ENCODE data around the gene MATK.

MATK gene

GRCh38 chr19:3781603-3782002 is 4.6 kb downstream of the MATK start:
- peaks cover 14% of the 10 kb centered on the region for H3K9me3 ChIP-seq (ENCODE audit: severe bottlenecking)

GRCh38 chr19:3780786-3781304 is 5.3 kb downstream of the MATK start:
- H3K27me3 ChIP-seq (ENCODE audit: insufficient read depth, low read depth, severe bottlenecking), result no peaks in the 10 kb centered on the region
- no peak for TF ChIP-seq CTCF (IDR thresholded peaks at IDR 0.05; ENCODE audit: low read depth, low read length)
- H3K36me3 ChIP-seq, result peaks cover 61% of the 10 kb centered on the region
- no peak overlapping the region for H3K4me3 ChIP-seq (ENCODE audit: low read depth, low read length)
- peaks cover 14% of the 10 kb centered on the region for H3K9me3 ChIP-seq (ENCODE audit: severe bottlenecking)
- no peak for DNase-seq
- H3K27ac ChIP-seq, result peak overlapping the region; percentile 68; the same call in 1 of the 2 replicates

More at GRCh38 chr19:3781603-3782002, 4.6 kb downstream of the MATK start:
- no peak for TF ChIP-seq CTCF (IDR thresholded peaks at IDR 0.05; ENCODE audit: low read depth, low read length)
- H3K4me3 ChIP-seq (ENCODE audit: low read depth, low read length), result no peak overlapping the region
- no peak overlapping the region for H3K27ac ChIP-seq
- no peak for DNase-seq
- H3K27me3 ChIP-seq (ENCODE audit: insufficient read depth, low read depth, severe bottlenecking), result no peaks in the 10 kb centered on the region
- H3K36me3 ChIP-seq, result peaks cover 61% of the 10 kb centered on the region

GRCh38 chr19:3778899-3779723 is 7.1 kb downstream of the MATK start:
- Histone ChIP-seq H3K27me3 (ENCODE audit: insufficient read depth, low read depth, severe bottlenecking) (no peaks in the 10 kb centered on the region), H3K36me3 (peaks cover 59% of the 10 kb centered on the region), H3K9me3 (ENCODE audit: severe bottlenecking) (peaks cover 14% of the 10 kb centered on the region), H3K4me3 (ENCODE audit: low read depth, low read length) (no peak overlapping the region), H3K27ac (peak overlapping the region; percentile 68)
- TF ChIP-seq CTCF (IDR thresholded peaks at IDR 0.05; ENCODE audit: low read depth, low read length), result no peak
- DNase-seq, result no peak

GRCh38 chr19:3778104-3778867 is 7.9 kb downstream of the MATK start:
- TF ChIP-seq CTCF (IDR thresholded peaks at IDR 0.05; ENCODE audit: low read depth, low read length), result no peak
- Histone ChIP-seq H3K9me3 (ENCODE audit: severe bottlenecking) (peaks cover 14% of the 10 kb centered on the region), H3K27ac (peak overlapping the region; percentile 68), H3K36me3 (peaks cover 51% of the 10 kb centered on the region), H3K27me3 (ENCODE audit: insufficient read depth, low read depth, severe bottlenecking) (no peaks in the 10 kb centered on the region), H3K4me3 (ENCODE audit: low read depth, low read length) (no peak overlapping the region)
- DNase-seq, result no peak

- Histone ChIP-seq H3K4me3 (ENCODE audit: low read depth, low read length) (no peak overlapping the region), H3K9me3 (ENCODE audit: severe bottlenecking) (peaks cover 5% of the 10 kb centered on the region), H3K36me3 (peaks cover 38% of the 10 kb centered on the region), H3K27me3 (ENCODE audit: insufficient read depth, low read depth, severe bottlenecking) (no peaks in the 10 kb centered on the region), H3K27ac (no peak overlapping the region)
- TF ChIP-seq CTCF (IDR thresholded peaks at IDR 0.05; ENCODE audit: low read depth, low read length), result no peak
- DNase-seq, result no peak
Observed at GRCh38 chr19:3776479-3777040, 9.6 kb downstream of the MATK start.

All from WERI-Rb-1 (cell line).